SK-N-SH (cell line): Measurements from ENCODE around the gene SDHA.

Experiments used
- CTCF ChIP-seq: fragments of 200-600 bp; sonication (generic); IDR thresholded peaks from 2 replicates; pipeline ENCODE4 v1.6.1; 2017; ENCODE audit warnings: antibody characterized with exemption, mild to moderate bottlenecking, moderate library complexity
- EP300 ChIP-seq, 2 experiments: IDR thresholded peaks; 2 replicates each; pipeline versions ENCODE4 v1.4.0 to v1.6.1; 2012; ENCODE audit warnings: borderline replicate concordance in 1 of 2, low read depth in 1 of 2, low read length in 1 of 2
- EZH2phosphoT487 ChIP-seq: fragments of 200-600 bp; sonication (generic); IDR thresholded peaks from 2 replicates; pipeline ENCODE4 v1.6.1; 2017; ENCODE audit warnings: low read depth, mixed run types, mild to moderate bottlenecking, antibody characterized with exemption, moderate library complexity, borderline replicate concordance
- MAX ChIP-seq: IDR thresholded peaks from 2 replicates; pipeline ENCODE4 v1.4.0; 2012; ENCODE audit warnings: low read depth
- MEF2A ChIP-seq: IDR thresholded peaks from 2 replicates; pipeline ENCODE4 v1.4.0; 2012; ENCODE audit warnings: low read depth, borderline replicate concordance
- POLR2AphosphoS5 ChIP-seq: IDR thresholded peaks from 2 replicates; pipeline ENCODE4 v1.6.1; 2012; ENCODE audit warnings: low read depth, low read length
- RAD21 ChIP-seq: IDR thresholded peaks from 2 replicates; pipeline ENCODE4 v1.6.1; 2012; ENCODE audit warnings: mild to moderate bottlenecking, low read length
- SIN3A ChIP-seq: IDR thresholded peaks from 2 replicates; pipeline ENCODE4 v1.6.1; 2012; ENCODE audit warnings: low read depth, mild to moderate bottlenecking, low read length, moderate library complexity, borderline replicate concordance
- TAF1 ChIP-seq: IDR thresholded peaks from 2 replicates; pipeline ENCODE4 v1.6.1; 2012; ENCODE audit warnings: low read depth, mild to moderate bottlenecking, low read length, moderate library complexity, borderline replicate concordance
- TEAD4 ChIP-seq: IDR thresholded peaks from 2 replicates; pipeline ENCODE4 v1.4.0; 2012; ENCODE audit warnings: mild to moderate bottlenecking, borderline replicate concordance; ENCODE audit not compliant: insufficient read depth
- TF ChIP-seq, protein P1 (sequence below): IDR thresholded peaks from 2 replicates; pipeline ENCODE4 v1.4.0; 2012; ENCODE audit warnings: low read depth, borderline replicate concordance

- no peak for TF ChIP-seq CTCF
- TF ChIP-seq EZH2phosphoT487 = no peak
- TF ChIP-seq POLR2AphosphoS5 = no peak
- TF ChIP-seq TEAD4 = no peak
- TF ChIP-seq EP300 (IDR thresholded peaks at IDR 0.05; ENCODE audit: borderline replicate concordance in 1 of 2, low read depth in 1 of 2, low read length in 1 of 2) = no peak
- TF ChIP-seq MAX = no peak
- TF ChIP-seq, protein P1, sequence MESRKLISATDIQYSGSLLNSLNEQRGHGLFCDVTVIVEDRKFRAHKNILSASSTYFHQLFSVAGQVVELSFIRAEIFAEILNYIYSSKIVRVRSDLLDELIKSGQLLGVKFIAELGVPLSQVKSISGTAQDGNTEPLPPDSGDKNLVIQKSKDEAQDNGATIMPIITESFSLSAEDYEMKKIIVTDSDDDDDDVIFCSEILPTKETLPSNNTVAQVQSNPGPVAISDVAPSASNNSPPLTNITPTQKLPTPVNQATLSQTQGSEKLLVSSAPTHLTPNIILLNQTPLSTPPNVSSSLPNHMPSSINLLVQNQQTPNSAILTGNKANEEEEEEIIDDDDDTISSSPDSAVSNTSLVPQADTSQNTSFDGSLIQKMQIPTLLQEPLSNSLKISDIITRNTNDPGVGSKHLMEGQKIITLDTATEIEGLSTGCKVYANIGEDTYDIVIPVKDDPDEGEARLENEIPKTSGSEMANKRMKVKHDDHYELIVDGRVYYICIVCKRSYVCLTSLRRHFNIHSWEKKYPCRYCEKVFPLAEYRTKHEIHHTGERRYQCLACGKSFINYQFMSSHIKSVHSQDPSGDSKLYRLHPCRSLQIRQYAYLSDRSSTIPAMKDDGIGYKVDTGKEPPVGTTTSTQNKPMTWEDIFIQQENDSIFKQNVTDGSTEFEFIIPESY = no peak
- TF ChIP-seq TAF1 = no peak
- TF ChIP-seq SIN3A = no peak
- TF ChIP-seq RAD21 = no peak
- no peak for TF ChIP-seq MEF2A
Measured at GRCh38 chr5:228886-229285, 10.8 kb downstream of the SDHA start.
